Measurements from ENCODE around the gene ZBTB17. TPM values are rescaled to one million over a fixed set of nuclear protein-coding genes. Genes with fewer than 3 reads are reported as not detected.
"Not testable (repeated sequence)": the region's sequence is repeated elsewhere in the genome, so short reads cannot be mapped to it uniquely, and the experiment has no call there.

ZBTB17 gene
- total RNA-seq, 1 experiment from 2014 or later = 14.3 TPM

DNA sequence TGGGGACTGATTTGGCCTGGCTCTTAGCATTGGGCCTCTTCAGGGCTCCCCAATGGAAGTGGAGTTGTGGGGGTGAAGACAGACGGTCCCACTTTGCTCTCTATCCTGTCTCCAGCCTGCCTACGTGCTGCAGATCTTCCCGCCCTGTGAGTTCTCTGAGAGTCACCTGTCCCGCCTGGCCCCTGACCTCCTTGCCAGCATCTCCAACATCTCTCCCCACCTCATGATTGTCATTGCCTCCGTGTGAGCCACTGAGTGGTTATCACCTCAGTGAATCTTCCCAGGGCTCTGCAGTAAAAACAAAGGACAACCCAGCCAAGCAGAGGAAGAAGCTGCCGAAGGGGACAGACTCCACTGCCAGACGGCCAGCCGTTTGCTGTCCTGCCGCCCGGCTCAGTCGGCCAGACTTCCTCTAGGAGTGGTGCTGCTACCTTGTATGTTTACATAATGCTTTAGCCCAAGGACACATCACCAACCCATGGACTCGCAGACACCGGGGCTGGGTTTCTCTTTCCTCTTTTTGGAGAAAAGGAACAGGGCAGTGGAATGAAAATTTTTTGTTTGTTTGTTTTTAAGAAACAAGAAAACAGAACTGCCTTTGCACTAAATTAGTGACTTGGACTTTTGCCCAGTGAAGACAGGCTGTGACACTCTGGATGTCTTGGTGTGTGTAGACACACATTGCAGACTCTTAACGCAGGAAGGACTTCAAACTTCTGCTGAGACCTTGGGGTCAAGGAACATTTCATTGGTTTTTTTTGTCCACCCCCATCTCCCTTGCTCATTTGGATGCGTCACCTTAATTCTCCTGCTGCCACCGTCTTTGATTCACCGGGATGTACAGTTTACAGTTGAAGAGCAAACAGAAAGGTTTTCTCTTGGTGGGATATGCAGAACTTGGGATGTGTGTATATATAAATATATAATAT lies 36.5 kb downstream of the ZBTB17 start:
- DNase-seq (ENCODE audit: extremely low read depth, low read depth) = no peak

GRCh38 chr1:15938628-15939161 lies 37.2 kb downstream of the ZBTB17 start:
- DNase-seq (ENCODE audit: extremely low read depth, low read depth) = no peak

- DNase-seq (ENCODE audit: extremely low read depth, low read depth) = no peak
These were observed 38.2 kb downstream of the ZBTB17 start for GRCh38 chr1:15937706-15938168.

GRCh38 chr1:15937146-15937545 lies 38.8 kb downstream of the ZBTB17 start:
- no peak for DNase-seq (ENCODE audit: extremely low read depth, low read depth)

GRCh38 chr1:15936025-15936424 lies 39.9 kb downstream of the ZBTB17 start:
- DNase-seq (ENCODE audit: extremely low read depth, low read depth) = no peak

DNA sequence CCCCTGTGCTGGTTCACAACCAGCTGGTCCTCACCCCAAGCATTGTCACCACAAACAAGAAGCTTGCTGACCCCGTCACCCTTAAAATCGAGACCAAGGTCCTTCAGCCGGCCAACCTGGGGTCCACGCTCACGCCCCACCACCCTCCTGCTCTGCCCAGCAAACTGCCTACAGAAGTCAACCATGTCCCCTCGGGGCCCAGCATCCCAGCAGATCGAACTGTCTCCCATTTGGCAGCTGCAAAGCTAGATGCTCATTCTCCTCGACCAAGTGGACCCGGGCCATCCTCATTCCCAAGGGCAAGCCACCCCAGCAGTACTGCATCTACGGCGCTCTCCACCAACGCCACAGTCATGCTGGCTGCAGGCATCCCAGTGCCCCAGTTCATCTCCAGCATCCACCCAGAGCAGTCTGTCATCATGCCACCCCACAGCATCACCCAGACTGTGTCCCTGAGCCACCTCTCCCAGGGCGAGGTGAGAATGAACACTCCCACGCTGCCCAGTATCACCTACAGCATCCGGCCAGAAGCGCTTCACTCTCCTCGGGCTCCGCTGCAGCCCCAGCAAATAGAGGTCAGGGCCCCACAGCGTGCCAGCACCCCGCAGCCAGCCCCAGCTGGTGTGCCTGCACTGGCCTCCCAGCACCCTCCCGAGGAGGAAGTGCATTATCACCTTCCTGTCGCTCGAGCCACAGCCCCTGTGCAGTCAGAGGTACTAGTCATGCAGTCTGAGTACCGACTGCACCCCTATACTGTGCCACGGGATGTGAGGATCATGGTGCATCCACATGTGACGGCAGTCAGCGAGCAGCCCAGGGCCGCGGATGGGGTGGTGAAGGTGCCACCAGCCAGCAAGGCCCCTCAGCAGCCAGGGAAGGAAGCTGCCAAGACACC lies 40.6 kb downstream of the ZBTB17 start:
- DNase-seq (ENCODE audit: extremely low read depth, low read depth) = no peak

- DNase-seq (ENCODE audit: extremely low read depth, low read depth) = no peak
These were observed 41.5 kb downstream of the ZBTB17 start for GRCh38 chr1:15934211-15935055.

- DNase-seq (ENCODE audit: extremely low read depth, low read depth) = no peak
These were observed 42.2 kb downstream of the ZBTB17 start for GRCh38 chr1:15933684-15934083.

GRCh38 chr1:15932612-15933011 lies 43.3 kb downstream of the ZBTB17 start:
- DNase-seq (ENCODE audit: extremely low read depth, low read depth) = no peak

DNA sequence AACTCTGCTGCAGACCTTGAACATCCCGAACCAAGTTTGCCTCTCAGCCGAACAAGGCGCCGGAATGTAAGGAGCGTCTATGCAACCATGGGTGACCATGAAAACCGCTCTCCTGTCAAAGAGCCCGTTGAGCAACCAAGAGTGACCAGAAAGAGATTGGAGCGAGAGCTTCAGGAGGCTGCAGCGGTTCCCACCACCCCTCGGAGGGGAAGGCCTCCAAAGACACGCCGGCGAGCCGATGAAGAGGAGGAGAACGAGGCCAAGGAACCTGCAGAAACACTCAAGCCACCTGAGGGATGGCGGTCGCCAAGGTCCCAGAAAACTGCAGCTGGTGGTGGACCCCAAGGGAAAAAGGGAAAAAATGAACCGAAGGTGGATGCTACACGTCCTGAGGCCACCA lies 44.0 kb downstream of the ZBTB17 start:
- DNase-seq (ENCODE audit: extremely low read depth, low read depth) = no peak

- no peak for DNase-seq (ENCODE audit: extremely low read depth, low read depth)
These were observed 44.5 kb downstream of the ZBTB17 start for GRCh38 chr1:15931401-15931800.

- no peak for DNase-seq (ENCODE audit: extremely low read depth, low read depth)
These were observed 46.6 kb downstream of the ZBTB17 start for GRCh38 chr1:15928971-15929965.

DNA sequence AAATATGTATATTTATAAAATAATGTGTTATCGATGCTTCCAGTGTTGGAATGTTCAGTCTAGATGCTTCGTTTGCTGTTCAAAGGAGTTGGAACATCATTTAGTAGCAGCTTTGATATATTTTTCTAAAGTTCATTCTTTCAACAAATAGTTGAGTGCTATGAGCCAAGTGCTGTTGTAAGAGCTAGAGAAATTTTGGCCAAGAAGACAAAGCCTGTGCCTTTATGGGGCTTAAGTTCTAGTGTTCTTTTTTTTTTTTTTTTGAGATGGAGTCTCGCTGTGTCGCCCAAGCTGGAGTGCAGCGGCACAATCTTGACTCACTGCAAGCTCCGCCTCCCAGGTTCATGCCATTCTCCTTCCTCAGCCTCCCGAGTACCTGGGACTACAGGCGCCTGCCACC lies 49.5 kb downstream of the ZBTB17 start:
- not testable (repeated sequence) for DNase-seq (ENCODE audit: extremely low read depth, low read depth)

GRCh38 chr1:15923241-15923640 lies 52.7 kb downstream of the ZBTB17 start:
- no peak for DNase-seq (ENCODE audit: extremely low read depth, low read depth)

DNA sequence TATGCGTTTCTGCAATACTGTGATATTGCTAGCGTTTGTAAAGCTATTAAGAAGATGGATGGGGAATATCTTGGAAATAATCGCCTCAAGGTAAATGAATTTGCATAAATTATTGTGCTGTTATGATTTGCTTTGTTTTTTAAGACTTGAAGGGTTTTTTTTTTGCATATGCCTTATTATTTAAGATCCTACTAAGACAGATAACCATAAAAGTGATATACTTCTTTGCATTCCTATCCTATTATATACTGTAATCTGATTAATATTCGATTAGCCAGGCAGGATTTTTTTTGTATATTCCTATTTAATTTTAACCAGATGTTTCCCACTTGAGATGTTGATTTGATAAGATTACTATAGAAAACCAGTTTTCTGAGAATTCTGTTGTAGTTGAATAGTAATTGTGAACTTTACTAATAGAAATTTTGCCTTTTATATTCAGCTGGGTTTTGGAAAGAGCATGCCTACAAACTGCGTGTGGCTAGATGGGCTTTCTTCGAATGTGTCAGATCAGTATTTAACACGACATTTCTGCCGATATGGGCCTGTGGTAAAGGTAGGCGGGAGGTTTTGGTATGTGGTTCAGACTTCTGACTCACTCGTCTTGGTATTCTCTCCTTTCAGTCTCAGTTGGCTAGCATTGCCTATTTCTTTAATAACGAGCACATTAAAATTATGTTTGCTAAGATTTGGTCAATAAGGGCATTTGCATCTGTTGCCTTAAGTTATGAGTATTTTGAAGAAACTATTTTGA lies 56.8 kb downstream of the ZBTB17 start:
- DNase-seq (ENCODE audit: extremely low read depth, low read depth) = no peak

DNA sequence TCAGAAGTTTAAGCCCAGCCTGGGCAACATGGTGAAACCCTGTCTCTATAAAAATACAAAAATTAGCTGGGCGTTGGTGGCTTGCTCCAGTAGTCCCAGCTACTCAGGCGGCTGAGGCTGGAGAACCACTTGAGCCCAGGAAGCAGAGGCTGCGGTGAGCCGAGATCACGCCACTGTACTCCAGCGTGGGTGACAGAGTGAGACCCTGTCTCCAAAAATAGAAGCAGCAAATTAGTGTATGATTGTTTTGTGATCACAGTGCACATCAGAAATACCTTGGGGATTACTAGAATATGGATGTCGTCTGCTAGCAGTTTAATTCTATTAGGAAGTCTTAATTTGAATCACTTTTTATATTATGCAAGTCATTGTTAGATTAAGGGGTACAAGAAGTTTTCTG lies 59.0 kb downstream of the ZBTB17 start:
- no peak for DNase-seq (ENCODE audit: extremely low read depth, low read depth)

DNA sequence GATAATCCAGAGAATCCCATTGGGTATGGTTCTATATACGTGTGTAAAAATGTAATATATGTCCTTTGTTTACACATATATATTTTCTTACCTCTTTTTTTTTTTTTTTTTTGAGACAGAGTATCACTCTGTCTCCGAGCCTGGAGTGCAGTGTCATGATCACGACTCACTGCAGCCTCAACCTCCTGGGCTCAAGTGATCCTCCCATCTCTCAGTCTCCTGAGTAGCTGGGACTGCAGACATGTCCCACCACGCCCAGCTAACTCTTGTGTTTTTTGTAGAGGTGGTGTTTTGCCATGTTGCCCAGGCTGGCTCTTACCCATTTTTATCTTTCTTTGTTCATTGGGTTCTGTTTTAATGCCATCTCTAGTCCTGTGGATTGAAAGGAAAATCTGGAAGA lies 59.5 kb downstream of the ZBTB17 start:
- DNase-seq (ENCODE audit: extremely low read depth, low read depth) = no peak

DNA sequence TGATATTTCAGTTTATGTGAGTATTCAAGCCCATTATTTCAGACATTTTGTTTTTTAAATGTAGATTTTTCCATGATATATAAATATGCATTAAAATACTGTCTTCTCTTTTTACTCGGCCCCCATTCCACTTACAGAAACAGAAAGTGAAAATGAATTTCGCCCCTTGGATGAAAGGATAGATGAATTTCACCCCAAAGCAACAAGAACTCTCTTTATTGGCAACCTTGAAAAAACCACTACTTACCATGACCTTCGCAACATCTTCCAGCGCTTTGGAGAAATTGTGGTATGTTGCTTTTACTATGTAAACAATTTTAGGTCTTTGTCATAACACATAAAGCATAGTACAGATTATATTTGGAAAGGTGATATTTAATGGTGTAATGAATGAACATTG lies 59.9 kb downstream of the ZBTB17 start:
- no peak for DNase-seq (ENCODE audit: extremely low read depth, low read depth)
